HG03432 (cell line): ENCODE results near the gene ENDOV.

Source experiments
- ATAC-seq: cut with Tn5 transposase; IDR thresholded peaks from one replicate; pipeline ENCODE4 v1.9.1; 2021; ENCODE audit warnings: mild to moderate bottlenecking, moderate library complexity; ENCODE audit not compliant: unreplicated experiment

ENDOV gene

GRCh38 chr17:80464486-80464885 is 49.5 kb downstream of the ENDOV start:
- ATAC-seq: no peak

- ATAC-seq: no peak
Observed at GRCh38 chr17:80465327-80465974, 50.5 kb downstream of the ENDOV start.

GRCh38 chr17:80466188-80466705 is 51.3 kb downstream of the ENDOV start:
- ATAC-seq: no peak

- no peak for ATAC-seq
Observed at GRCh38 chr17:80468242-80468641, 53.3 kb downstream of the ENDOV start.

GRCh38 chr17:80468781-80469493 is 54.0 kb downstream of the ENDOV start:
- ATAC-seq: no peak

GRCh38 chr17:80469667-80470066 is 54.7 kb downstream of the ENDOV start:
- ATAC-seq: no peak

GRCh38 chr17:80470603-80471002 is 55.6 kb downstream of the ENDOV start:
- ATAC-seq: no peak

GRCh38 chr17:80471922-80472321 is 57.0 kb downstream of the ENDOV start:
- ATAC-seq: no peak

GRCh38 chr17:80472996-80473395 is 58.0 kb downstream of the ENDOV start:
- no peak for ATAC-seq

GRCh38 chr17:80473701-80474100 is 58.7 kb downstream of the ENDOV start:
- ATAC-seq: no peak

- no peak for ATAC-seq
Observed at GRCh38 chr17:80474231-80474960, 59.4 kb downstream of the ENDOV start.

- ATAC-seq: no peak
Observed at GRCh38 chr17:80474961-80475909, 60.3 kb downstream of the ENDOV start.

GRCh38 chr17:80475910-80476876 is 61.2 kb downstream of the ENDOV start, which contains the start of gene NPTX1:
TSS of gene NPTX1 (minus strand) at chr17:80476607. CDS start at chr17:80476446, 161 bp downstream.
- ATAC-seq: no peak

GRCh38 chr17:80476877-80477646 is 62.1 kb downstream of the ENDOV start:
- no peak for ATAC-seq

- ATAC-seq: no peak
Observed at GRCh38 chr17:80477647-80478478, 62.9 kb downstream of the ENDOV start.

GRCh38 chr17:80478487-80479245 is 63.7 kb downstream of the ENDOV start:
- ATAC-seq: no peak

- no peak for ATAC-seq
Observed at GRCh38 chr17:80479246-80479566, 64.2 kb downstream of the ENDOV start.
